ENCODE measurements around the gene VPS54.

DNA sequence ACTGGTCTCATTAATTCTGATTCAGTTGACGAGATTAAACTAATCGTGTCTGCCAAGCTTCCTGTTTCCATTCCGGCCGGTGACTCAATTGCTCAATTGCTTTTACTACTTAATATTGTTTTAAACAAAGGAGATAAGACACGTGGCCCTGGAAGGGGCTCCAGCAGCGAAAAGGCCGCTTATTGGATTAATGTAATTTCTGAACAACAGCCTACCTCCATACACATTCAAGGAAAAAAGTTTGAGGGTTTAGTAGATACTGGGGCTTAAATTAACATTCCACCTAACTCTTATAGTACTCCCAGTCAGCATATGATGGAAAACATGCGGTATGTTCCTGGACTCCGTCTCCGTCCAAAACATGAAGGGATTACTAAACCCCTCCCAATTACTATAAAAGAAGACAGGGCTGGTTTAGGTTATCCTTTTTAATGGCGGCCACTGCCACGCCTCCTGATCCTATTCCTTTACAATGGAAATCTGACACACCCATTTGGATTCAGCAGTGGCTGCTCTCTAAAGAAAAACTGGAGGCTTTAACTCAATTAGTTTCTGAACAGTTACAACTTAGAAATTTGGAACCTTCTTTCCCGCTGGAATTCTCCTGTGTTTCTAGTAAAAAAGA lies 27.1 kb downstream of the VPS54 start:
- TF ChIP-seq CTCF (IDR thresholded peaks at IDR 0.05) (no peak), ZFX (IDR thresholded peaks at IDR 0.05; ENCODE audit: borderline replicate concordance) (no peak)
